SU-DHL-6 (cell line): ENCODE data around the gene FFAR3.

Experiments used
- CTCF ChIP-seq: fragments of 200-600 bp; sonication (generic); IDR thresholded peaks from one replicate; pipeline ENCODE4 v1.5.1; 2017; ENCODE audit warnings: antibody characterized with exemption, mild to moderate bottlenecking, low read length, moderate library complexity; ENCODE audit not compliant: insufficient read depth, poor library complexity, severe bottlenecking
- EZH2phosphoT487 ChIP-seq: fragments of 200-600 bp; sonication (generic), shearing (Covaris generic); conservative IDR thresholded peaks from 2 replicates; pipeline ENCODE4 v1.6.1; 2018; ENCODE audit warnings: mild to moderate bottlenecking, antibody characterized with exemption, low read length, moderate library complexity, mixed read lengths

- TF ChIP-seq CTCF (no peak), EZH2phosphoT487 (no peak)
Measured at GRCh38 chr19:35409191-35409590, 50.9 kb downstream of the FFAR3 start.
